Mesendoderm (in vitro differentiated cells): ENCODE results near the gene FAM163B.

ENCODE experiments used
- DNase-seq: peaks from one replicate; pipeline ENCODE4 v3.0.0; 2013
- H2AK5ac ChIP-seq: 2 replicates; pipeline ENCODE4 v1.6.1; 2013; ENCODE audit warnings: low read length, inconsistent platforms
- H2BK120ac ChIP-seq: 2 replicates; pipeline ENCODE4 v1.6.1; 2013; ENCODE audit warnings: low read depth, mild to moderate bottlenecking, low read length, moderate library complexity, mixed read lengths
- H2BK15ac ChIP-seq: replicated peaks from 2 replicates; pipeline ENCODE4 v1.6.1; 2013; ENCODE audit warnings: low read depth, mild to moderate bottlenecking, moderate library complexity
- H2BK5ac ChIP-seq: 2 replicates; pipeline ENCODE4 v1.6.1; 2013; ENCODE audit warnings: low read length, inconsistent platforms
- H3K18ac ChIP-seq: 2 replicates; pipeline ENCODE4 v1.6.1; 2013; ENCODE audit warnings: mild to moderate bottlenecking, low read length, mixed read lengths
- H3K23ac ChIP-seq: one replicate; pipeline ENCODE4 v1.6.1; 2013; ENCODE audit warnings: low read length
- H3K27ac ChIP-seq: 2 replicates; pipeline ENCODE4 v1.5.1; 2013; ENCODE audit warnings: low read depth, mild to moderate bottlenecking, inconsistent platforms, low read length, moderate library complexity
- H3K27me3 ChIP-seq: 2 replicates; pipeline ENCODE4 v1.6.1; 2013; ENCODE audit warnings: low read length, control low read depth, mild to moderate bottlenecking, inconsistent platforms; ENCODE audit not compliant: insufficient read depth, poor library complexity
- H3K36me3 ChIP-seq: 2 replicates; pipeline ENCODE4 v1.6.1; 2013; ENCODE audit warnings: low read length, inconsistent platforms; ENCODE audit not compliant: control insufficient read depth, insufficient read depth
- H3K4ac ChIP-seq: one replicate; pipeline ENCODE4 v1.6.1; 2013; ENCODE audit warnings: low read depth, mild to moderate bottlenecking, low read length, moderate library complexity
- H3K4me1 ChIP-seq: 2 replicates; pipeline ENCODE4 v1.6.1; 2013; ENCODE audit warnings: low read depth, low read length, inconsistent platforms; ENCODE audit not compliant: control insufficient read depth
- H3K4me2 ChIP-seq: 2 replicates; pipeline ENCODE4 v1.6.1; 2013; ENCODE audit warnings: low read length
- H3K4me3 ChIP-seq: 2 replicates; pipeline ENCODE4 v1.5.1; 2013; ENCODE audit warnings: mild to moderate bottlenecking, low read length
- H3K56ac ChIP-seq: one replicate; pipeline ENCODE4 v1.6.1; 2013; ENCODE audit warnings: low read length
- H3K79me1 ChIP-seq: 2 replicates; pipeline ENCODE4 v1.6.1; 2013; ENCODE audit warnings: low read length, inconsistent platforms
- H3K79me2 ChIP-seq: 2 replicates; pipeline ENCODE4 v1.6.1; 2013; ENCODE audit warnings: mild to moderate bottlenecking, low read length; ENCODE audit not compliant: control insufficient read depth, insufficient read depth
- H3K9ac ChIP-seq: 2 replicates; pipeline ENCODE4 v1.6.1; 2013; ENCODE audit warnings: low read length, inconsistent platforms
- H4K5ac ChIP-seq: one replicate; pipeline ENCODE4 v1.6.1; 2013; ENCODE audit warnings: low read length
- H4K8ac ChIP-seq: one replicate; pipeline ENCODE4 v1.6.1; 2013; ENCODE audit warnings: low read depth, mild to moderate bottlenecking, control low read depth, low read length, moderate library complexity
- WGBS: extraction: QIAGEN DNeasy Blood & Tissue Kit; methylation state at CpG from one replicate; pipeline ENCODE4 v1.1.7; 2013; ENCODE audit warnings: low lambda C conversion rate, missing lambda C conversion rate; ENCODE audit not compliant: insufficient coverage; ENCODE audit errors: extremely low coverage; 5-methylcytosine and 5-hydroxymethylcytosine counted together

Gene FAM163B

DNA sequence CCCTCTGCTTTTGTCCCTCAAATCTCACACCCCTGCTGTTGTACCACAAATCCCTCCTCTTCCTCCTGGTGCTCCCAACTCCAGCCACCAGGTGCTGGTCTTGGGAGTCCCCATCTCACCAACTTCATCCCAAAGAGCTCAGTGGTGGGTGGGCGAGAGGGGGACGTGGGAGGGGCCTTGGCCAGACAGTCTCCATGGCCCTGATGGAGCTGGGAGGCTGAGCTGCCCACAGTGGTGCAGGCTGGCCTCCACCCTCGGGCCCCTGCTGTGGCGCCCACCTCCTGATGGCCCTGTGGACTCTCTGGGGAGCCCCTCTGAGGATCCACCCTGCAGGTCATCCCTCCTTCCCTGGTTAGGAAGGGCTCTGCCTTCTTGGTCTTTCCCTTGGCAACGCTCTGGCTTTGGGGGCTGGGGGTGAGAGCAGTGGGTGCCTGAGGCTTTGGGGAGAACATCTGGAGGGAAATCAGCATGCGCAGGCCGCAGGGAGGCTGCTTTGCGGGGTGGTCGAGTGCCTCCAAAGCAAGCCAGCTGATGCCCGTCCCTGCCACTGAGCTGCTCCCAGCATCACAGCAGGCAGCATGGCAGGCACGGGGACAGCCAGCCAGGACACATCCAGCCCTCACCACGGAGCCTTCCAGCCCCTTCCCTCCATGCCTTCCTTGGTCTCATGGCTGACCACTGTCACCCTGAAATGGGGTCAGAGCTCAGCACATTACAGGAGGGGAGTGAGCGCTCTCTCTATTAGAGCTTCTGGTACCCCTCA lies 7.6 kb upstream of the FAM163B start:
- H3K4me2 ChIP-seq, result no peak overlapping the region
- no peaks in the 10 kb centered on the region for H3K27me3 ChIP-seq
- H2BK15ac ChIP-seq, result no peak overlapping the region

DNA sequence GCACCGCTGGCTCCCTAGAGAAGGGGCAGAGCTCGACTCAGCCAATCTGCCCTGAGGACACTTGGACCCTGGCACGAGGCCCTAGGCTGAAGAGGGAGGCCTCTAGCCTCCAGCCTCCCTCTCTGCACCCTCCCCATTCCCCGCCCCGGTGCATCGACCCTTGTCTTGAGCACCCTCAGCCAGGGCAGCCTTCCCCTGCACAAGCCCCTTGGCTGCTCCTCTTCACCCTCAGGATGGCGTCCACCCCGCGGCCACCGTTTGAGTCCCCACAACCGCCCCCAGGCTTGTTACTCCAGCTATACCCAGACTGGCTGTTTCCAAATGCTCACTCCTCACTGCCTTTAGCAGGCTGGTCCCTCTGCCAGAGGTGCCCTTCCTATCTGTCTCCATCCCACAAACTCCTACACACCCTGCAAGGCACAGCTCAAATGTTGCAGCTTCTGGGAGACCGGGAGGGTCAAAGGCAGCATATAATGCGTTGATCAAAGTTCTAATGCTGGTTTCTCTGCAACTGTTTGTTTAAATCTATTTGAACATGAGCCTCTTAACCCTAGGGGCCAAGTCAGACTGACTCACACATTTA lies 6.5 kb upstream of the FAM163B start:
- Histone ChIP-seq H3K79me1 (no peaks in the 10 kb centered on the region), H2BK15ac (no peak overlapping the region), H3K23ac (no peak overlapping the region), H3K56ac (no peak overlapping the region), H2BK5ac (no peak overlapping the region), H3K27ac (no peak overlapping the region), H3K4ac (no peak overlapping the region), H3K9ac (no peak overlapping the region), H2BK120ac (no peak overlapping the region), H4K8ac (no peak overlapping the region), H3K4me3 (no peak overlapping the region), H3K4me1 (no peaks in the 10 kb centered on the region), H2AK5ac (no peak overlapping the region), H3K18ac (no peak overlapping the region), H3K36me3 (no peaks in the 10 kb centered on the region), H3K27me3 (no peaks in the 10 kb centered on the region), H3K4me2 (no peak overlapping the region), H4K5ac (no peak overlapping the region), H3K79me2 (no peaks in the 10 kb centered on the region)
- WGBS, result no CpG with 5 or more reads among the region's 13 CpGs
- no peak for DNase-seq

More for the DNA sequence above, 7.6 kb upstream of the FAM163B start:
- no peak for DNase-seq
- no peak overlapping the region for H3K4me3 ChIP-seq
- H4K8ac ChIP-seq, result no peak overlapping the region
- no CpG with 5 or more reads among the region's 13 CpGs for WGBS
- H3K4ac ChIP-seq, result no peak overlapping the region
- no peaks in the 10 kb centered on the region for H3K36me3 ChIP-seq
- H3K23ac ChIP-seq, result no peak overlapping the region
- H4K5ac ChIP-seq, result no peak overlapping the region
- no peak overlapping the region for H2AK5ac ChIP-seq
- H3K4me1 ChIP-seq, result no peaks in the 10 kb centered on the region
- H3K79me2 ChIP-seq, result no peaks in the 10 kb centered on the region
- no peak overlapping the region for H3K56ac ChIP-seq
- H2BK5ac ChIP-seq, result no peak overlapping the region
- H3K79me1 ChIP-seq, result no peaks in the 10 kb centered on the region
- H3K18ac ChIP-seq, result no peak overlapping the region
- H3K27ac ChIP-seq, result no peak overlapping the region
- H3K9ac ChIP-seq, result no peak overlapping the region
- no peak overlapping the region for H2BK120ac ChIP-seq

GRCh38 chr9:133615186-133615585 lies 6.0 kb upstream of the FAM163B start:
- Histone ChIP-seq H3K27me3 (no peaks in the 10 kb centered on the region), H3K79me1 (no peaks in the 10 kb centered on the region)
- WGBS, result no CpG with 5 or more reads among the region's 16 CpGs

GRCh38 chr9:133614678-133615077 lies 5.5 kb upstream of the FAM163B start:
- no peak overlapping the region for H3K4me3 ChIP-seq
- no peak overlapping the region for H3K56ac ChIP-seq
- H3K18ac ChIP-seq, result no peak overlapping the region
- no peaks in the 10 kb centered on the region for H3K27me3 ChIP-seq
- no peak overlapping the region for H2BK15ac ChIP-seq
- DNase-seq, result no peak
- H3K9ac ChIP-seq, result no peak overlapping the region
- no peak overlapping the region for H3K4ac ChIP-seq
- H4K8ac ChIP-seq, result no peak overlapping the region
- H3K27ac ChIP-seq, result no peak overlapping the region
- H3K4me2 ChIP-seq, result no peak overlapping the region
- H3K36me3 ChIP-seq, result no peaks in the 10 kb centered on the region
- H2BK120ac ChIP-seq, result no peak overlapping the region
- H3K23ac ChIP-seq, result no peak overlapping the region
- H3K79me2 ChIP-seq, result no peaks in the 10 kb centered on the region
- no peak overlapping the region for H4K5ac ChIP-seq
- H3K4me1 ChIP-seq, result no peaks in the 10 kb centered on the region
- no peaks in the 10 kb centered on the region for H3K79me1 ChIP-seq
- WGBS, result no CpG with 5 or more reads among the region's 5 CpGs
- H2BK5ac ChIP-seq, result no peak overlapping the region
- no peak overlapping the region for H2AK5ac ChIP-seq

More at GRCh38 chr9:133615186-133615585, 6.0 kb upstream of the FAM163B start:
- Histone ChIP-seq H2BK5ac (no peak overlapping the region), H2BK15ac (no peak overlapping the region), H3K9ac (no peak overlapping the region), H4K8ac (no peak overlapping the region), H3K18ac (no peak overlapping the region), H3K23ac (no peak overlapping the region), H2AK5ac (no peak overlapping the region), H4K5ac (no peak overlapping the region), H3K27ac (no peak overlapping the region), H3K4me2 (no peak overlapping the region), H3K4me3 (no peak overlapping the region), H3K4ac (no peak overlapping the region), H3K56ac (no peak overlapping the region), H3K79me2 (no peaks in the 10 kb centered on the region), H3K36me3 (no peaks in the 10 kb centered on the region), H2BK120ac (no peak overlapping the region), H3K4me1 (no peaks in the 10 kb centered on the region)
- DNase-seq, result no peak

GRCh38 chr9:133614056-133614455 lies 4.9 kb upstream of the FAM163B start:
- Histone ChIP-seq H4K5ac (no peak overlapping the region), H3K56ac (no peak overlapping the region), H3K4me2 (no peak overlapping the region), H3K27me3 (no peaks in the 10 kb centered on the region), H2BK5ac (no peak overlapping the region), H3K79me2 (no peaks in the 10 kb centered on the region), H3K4ac (no peak overlapping the region), H3K79me1 (no peaks in the 10 kb centered on the region), H3K4me1 (no peaks in the 10 kb centered on the region), H3K4me3 (no peak overlapping the region), H2AK5ac (no peak overlapping the region), H3K18ac (no peak overlapping the region), H2BK120ac (no peak overlapping the region), H3K23ac (no peak overlapping the region), H2BK15ac (no peak overlapping the region), H3K36me3 (no peaks in the 10 kb centered on the region), H3K9ac (no peak overlapping the region), H3K27ac (no peak overlapping the region), H4K8ac (no peak overlapping the region)
- no peak for DNase-seq
- WGBS, result no CpG with 5 or more reads among the region's 10 CpGs
